Natural killer cell (primary cell): Measurements from ENCODE around the gene NOP9. TPM values are rescaled to one million over a fixed set of nuclear protein-coding genes. Genes with fewer than 3 reads are reported as not detected.

ENCODE experiments used
- ATAC-seq, 3 donors: fragments of 150-1000 bp in 2 of 3; fragments of 200-7000 bp in 1 of 3; cut with Tn5 transposase; 1 replicate in 1 of 3; 2 replicates in 2 of 3; pipeline ENCODE4 v1.10.0; 2021; ENCODE audit warnings: mild to moderate bottlenecking in 2 of 3, moderate library complexity in 2 of 3
- DNase-seq, 2 donors: peaks; one replicate each; pipeline versions ENCODE4 v3.0.0 to v3.0.0-alpha.2; 2013 to 2021; ENCODE audit warnings: mixed read lengths in 1 of 2
- H3K27ac ChIP-seq: one replicate; pipeline ENCODE4 v1.5.1; 2013; ENCODE audit warnings: mild to moderate bottlenecking, low read length
- H3K27me3 ChIP-seq: one replicate; pipeline ENCODE4 v1.6.1; 2013; ENCODE audit warnings: low read length; ENCODE audit not compliant: control insufficient read depth, insufficient read depth
- H3K36me3 ChIP-seq: one replicate; pipeline ENCODE4 v1.6.1; 2013; ENCODE audit warnings: low read length; ENCODE audit not compliant: control insufficient read depth, insufficient read depth
- H3K4me1 ChIP-seq: one replicate; pipeline ENCODE4 v1.6.1; 2013; ENCODE audit warnings: low read length; ENCODE audit not compliant: control insufficient read depth, insufficient read depth
- H3K4me3 ChIP-seq: one replicate; pipeline ENCODE4 v1.5.1; 2013; ENCODE audit warnings: low read length
- H3K9me3 ChIP-seq: one replicate; pipeline ENCODE4 v1.6.1; 2013; ENCODE audit warnings: low read length; ENCODE audit not compliant: control insufficient read depth, insufficient read depth
- H3K27ac Mint-ChIP-seq, 2 donors: one replicate each; pipeline ENCODE4 v1.8.0; 2022; ENCODE audit warnings: mild to moderate bottlenecking in 2 of 2, mixed read lengths in 2 of 2, moderate library complexity in 1 of 2
- H3K27me3 Mint-ChIP-seq, 2 donors: one replicate each; pipeline ENCODE4 v1.8.0; 2022; ENCODE audit warnings: low read depth in 2 of 2, mixed read lengths in 2 of 2
- H3K36me3 Mint-ChIP-seq: one replicate; pipeline ENCODE4 v1.8.0; 2022; ENCODE audit warnings: mixed read lengths
- H3K4me1 Mint-ChIP-seq, 2 donors: one replicate each; pipeline ENCODE4 v1.8.0; 2022; ENCODE audit warnings: mixed read lengths in 2 of 2
- H3K4me3 Mint-ChIP-seq: one replicate; pipeline ENCODE4 v1.8.0; 2022; ENCODE audit warnings: mild to moderate bottlenecking, moderate library complexity, mixed read lengths
- H3K9me3 Mint-ChIP-seq, 2 donors: one replicate each; pipeline ENCODE4 v1.8.0; 2022; ENCODE audit warnings: mixed read lengths in 2 of 2
- WGBS: methylation state at CpG from one replicate; pipeline ENCODE4 v1.1.7; 2013; ENCODE audit warnings: missing lambda C conversion rate; ENCODE audit not compliant: insufficient coverage; 5-methylcytosine and 5-hydroxymethylcytosine counted together
- intact Hi-C: fragments of 100-400 bp; cut with micrococcal nuclease; formaldehyde crosslinking; loops from one replicate; pipeline ENCODE4 v1.14.2; 2022
- total RNA-seq, 4 donors: library from RNA; stranded (reverse); fragments of 120-200 nt in 1 of 4; gene quantifications; one replicate each; pipeline versions ENCODE4 v1.2.3 to v1.2.4, GENCODE V29; 2013 to 2022
- TF ChIP-seq, protein P1 (sequence below): fragments of 200-600 bp; IDR thresholded peaks from one replicate; pipeline ENCODE4 v1.8.0; 2022; ENCODE audit warnings: antibody characterized with exemption

The NOP9 gene
- total RNA-seq, 3 donors from 2014 or later (not counting 1 experiment from before 2014, with no cell fraction given) = 34.9 to 47.8 (median 39.2) TPM

DNA sequence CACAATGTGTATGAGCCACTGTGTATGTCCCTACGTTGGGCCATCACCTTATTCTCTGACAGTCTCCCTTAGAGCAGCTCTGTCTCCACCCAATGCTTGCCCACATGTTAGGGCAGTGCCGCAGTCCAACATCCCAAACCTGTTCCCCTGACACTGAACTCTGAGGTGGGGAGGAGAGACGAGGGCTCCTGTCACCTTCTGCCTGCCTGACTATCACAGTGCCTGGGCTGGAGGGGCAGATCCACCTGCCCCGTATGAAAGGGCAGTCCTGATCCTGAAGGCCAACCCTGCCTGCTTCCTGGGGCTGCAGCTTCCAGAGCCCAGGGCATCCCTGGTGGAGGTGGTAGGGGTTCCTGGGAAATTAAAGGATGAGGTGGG is 38.9 kb upstream of the NOP9 start:
- H3K36me3 Mint-ChIP-seq = no peaks in the 10 kb centered on the region
- intact Hi-C loops = no loop called here
- DNase-seq (no peak), ATAC-seq (no peak)
- H3K4me3 ChIP-seq = no peak overlapping the region
- H3K4me1 Mint-ChIP-seq = no peaks in the 10 kb centered on the region
- H3K4me1 ChIP-seq = no peaks in the 10 kb centered on the region
- H3K27me3 ChIP-seq = no peaks in the 10 kb centered on the region
- WGBS = 91% methylated on average over 4 of the region's 4 CpGs
- no peak overlapping the region for H3K27ac Mint-ChIP-seq
- no peaks in the 10 kb centered on the region for H3K9me3 Mint-ChIP-seq
- H3K36me3 ChIP-seq = peaks cover 14% of the 10 kb centered on the region
- TF ChIP-seq, protein P1, sequence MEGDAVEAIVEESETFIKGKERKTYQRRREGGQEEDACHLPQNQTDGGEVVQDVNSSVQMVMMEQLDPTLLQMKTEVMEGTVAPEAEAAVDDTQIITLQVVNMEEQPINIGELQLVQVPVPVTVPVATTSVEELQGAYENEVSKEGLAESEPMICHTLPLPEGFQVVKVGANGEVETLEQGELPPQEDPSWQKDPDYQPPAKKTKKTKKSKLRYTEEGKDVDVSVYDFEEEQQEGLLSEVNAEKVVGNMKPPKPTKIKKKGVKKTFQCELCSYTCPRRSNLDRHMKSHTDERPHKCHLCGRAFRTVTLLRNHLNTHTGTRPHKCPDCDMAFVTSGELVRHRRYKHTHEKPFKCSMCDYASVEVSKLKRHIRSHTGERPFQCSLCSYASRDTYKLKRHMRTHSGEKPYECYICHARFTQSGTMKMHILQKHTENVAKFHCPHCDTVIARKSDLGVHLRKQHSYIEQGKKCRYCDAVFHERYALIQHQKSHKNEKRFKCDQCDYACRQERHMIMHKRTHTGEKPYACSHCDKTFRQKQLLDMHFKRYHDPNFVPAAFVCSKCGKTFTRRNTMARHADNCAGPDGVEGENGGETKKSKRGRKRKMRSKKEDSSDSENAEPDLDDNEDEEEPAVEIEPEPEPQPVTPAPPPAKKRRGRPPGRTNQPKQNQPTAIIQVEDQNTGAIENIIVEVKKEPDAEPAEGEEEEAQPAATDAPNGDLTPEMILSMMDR = no peak
- no peaks in the 10 kb centered on the region for H3K9me3 ChIP-seq
- no peak overlapping the region for H3K4me3 Mint-ChIP-seq
- no peaks in the 10 kb centered on the region for H3K27me3 Mint-ChIP-seq
- no peak overlapping the region for H3K27ac ChIP-seq

DNA sequence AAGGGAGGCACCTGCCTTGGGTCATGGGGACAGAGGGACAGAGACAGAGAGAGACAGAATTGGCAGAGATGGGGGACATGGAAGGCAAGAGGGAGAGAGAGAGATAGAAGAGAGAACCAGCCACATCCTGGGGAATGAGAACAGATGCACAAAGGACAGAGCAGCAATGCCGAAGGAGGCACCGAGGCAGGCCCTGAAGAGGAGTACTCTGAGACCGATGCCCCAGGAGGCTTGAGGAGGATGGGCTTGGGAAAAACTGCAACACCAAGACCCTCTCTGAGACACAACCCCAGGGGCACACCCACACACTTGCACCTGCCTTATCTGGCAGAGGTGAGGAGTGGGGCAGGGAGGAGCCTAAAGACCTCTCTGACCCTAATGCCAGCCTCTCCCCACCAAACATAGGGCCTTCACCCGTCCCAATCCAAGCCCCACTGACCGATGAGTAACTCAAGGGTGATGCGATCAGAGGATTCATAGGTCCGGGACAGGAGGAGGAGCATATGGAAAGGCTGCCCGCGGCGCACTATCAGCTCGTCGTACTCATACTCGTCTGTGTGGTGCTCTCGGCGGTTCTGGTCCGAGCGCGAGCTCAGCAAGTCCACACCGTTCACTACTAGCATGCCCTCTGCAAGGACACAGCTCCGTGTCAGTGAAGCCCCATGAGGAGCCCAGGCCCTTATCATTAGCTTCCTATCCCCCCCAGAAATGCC is 38.2 kb upstream of the NOP9 start:
- no peak overlapping the region for H3K27ac Mint-ChIP-seq
- DNase-seq (no peak), ATAC-seq (no peak)
- intact Hi-C loops = no loop called here
- TF ChIP-seq, protein P1 = no peak
- Histone ChIP-seq H3K4me1 (no peaks in the 10 kb centered on the region), H3K36me3 (peaks cover 20% of the 10 kb centered on the region), H3K27ac (no peak overlapping the region), H3K27me3 (no peaks in the 10 kb centered on the region), H3K9me3 (no peaks in the 10 kb centered on the region), H3K4me3 (no peak overlapping the region)
- H3K27me3 Mint-ChIP-seq = no peaks in the 10 kb centered on the region
- no peaks in the 10 kb centered on the region for H3K9me3 Mint-ChIP-seq
- no peaks in the 10 kb centered on the region for H3K36me3 Mint-ChIP-seq
- no peak overlapping the region for H3K4me3 Mint-ChIP-seq
- 96% methylated on average over 20 of the region's 20 CpGs for WGBS
- no peaks in the 10 kb centered on the region for H3K4me1 Mint-ChIP-seq

DNA sequence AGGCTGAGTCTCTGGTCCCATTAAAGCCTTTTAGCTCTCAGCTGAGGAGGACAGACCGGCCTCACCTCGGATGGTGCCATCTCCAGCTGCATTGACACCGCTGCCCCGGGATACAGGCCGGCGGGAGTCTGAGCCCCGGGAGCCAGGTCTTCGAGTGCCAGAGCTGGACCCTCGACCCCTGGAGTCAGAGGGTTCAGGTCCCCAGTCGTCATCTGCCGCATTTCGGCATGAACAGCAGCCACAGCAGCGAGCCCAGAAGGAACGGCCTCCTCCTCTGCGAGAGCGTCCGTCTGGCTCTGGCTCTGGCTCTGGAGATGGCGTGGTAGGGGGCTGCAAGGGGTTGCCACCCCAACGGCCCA is 37.7 kb upstream of the NOP9 start:
- Mint-ChIP-seq H3K27me3 (no peaks in the 10 kb centered on the region), H3K36me3 (peaks cover 5% of the 10 kb centered on the region), H3K27ac (no peak overlapping the region), H3K9me3 (no peaks in the 10 kb centered on the region), H3K4me1 (peaks cover 0 to 3% of the 10 kb centered on the region in 2 donors), H3K4me3 (no peak overlapping the region)
- Histone ChIP-seq H3K27ac (no peak overlapping the region), H3K4me1 (no peaks in the 10 kb centered on the region), H3K4me3 (no peak overlapping the region), H3K27me3 (no peaks in the 10 kb centered on the region), H3K9me3 (no peaks in the 10 kb centered on the region), H3K36me3 (peaks cover 25% of the 10 kb centered on the region)
- intact Hi-C loops = no loop called here
- ATAC-seq (no peak), DNase-seq (no peak)
- WGBS = 94% methylated on average over 19 of the region's 19 CpGs
- TF ChIP-seq, protein P1 = no peak
